ENCODE data around the gene SNX15.
"Not testable (repeated sequence)": the region's sequence is repeated elsewhere in the genome, so short reads cannot be mapped to it uniquely, and the experiment has no call there.

Gene SNX15

DNA sequence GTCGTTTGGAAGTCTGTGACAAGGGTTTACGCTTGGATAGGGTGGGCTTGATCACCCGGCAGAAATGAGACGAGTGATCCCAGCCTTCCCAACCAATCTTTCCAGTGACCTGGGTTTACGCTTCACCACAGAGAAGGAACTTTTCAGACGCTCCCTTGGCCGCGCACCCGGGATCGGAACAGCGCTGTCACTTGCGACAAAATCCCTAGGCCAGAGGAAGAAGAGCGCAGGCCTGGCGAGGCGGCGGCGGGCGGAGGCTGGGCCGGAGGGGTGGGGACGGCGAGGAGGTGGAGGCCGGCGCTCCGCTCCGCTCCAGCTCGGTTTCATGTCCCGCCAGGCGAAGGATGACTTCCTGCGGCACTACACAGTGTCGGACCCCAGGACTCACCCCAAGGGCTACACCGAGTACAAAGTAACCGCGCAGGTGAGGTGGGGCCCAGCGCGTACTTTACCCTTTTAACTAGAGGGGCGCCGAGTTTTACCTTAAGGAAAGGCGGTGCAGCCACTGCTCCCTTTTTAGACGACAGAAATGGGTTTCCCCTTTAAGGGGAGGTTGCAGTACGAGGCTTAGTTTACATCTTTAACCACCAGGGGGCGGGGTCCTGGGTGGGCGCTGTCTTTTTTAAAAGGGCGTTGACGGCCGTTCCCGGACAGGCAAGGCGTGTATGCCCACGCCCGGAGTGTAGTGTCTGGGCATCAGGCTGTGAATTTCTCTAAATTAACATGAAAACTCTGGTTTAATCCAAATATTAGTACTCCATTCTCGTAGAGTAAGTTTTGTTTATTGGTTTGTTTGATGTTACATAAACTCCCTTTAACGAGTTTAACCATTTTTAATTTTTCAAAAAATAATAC lies at the start of gene SNX15:
SNX15 (plus strand) TSS at position 227 of the 855 bp plus-strand sequence; CDS start at position 326, 99 bp downstream.
- TF ChIP-seq MAX (IDR thresholded peaks at IDR 0.05; ENCODE audit: low read depth, low read length) (peak; percentile 76), MYC (IDR thresholded peaks at IDR 0.05; ENCODE audit: low read depth, low read length) (peak; percentile 46; the same call in 1 of the 2 replicates), POLR2A (IDR thresholded peaks at IDR 0.05; ENCODE audit: extremely low read depth, insufficient read length) (peak; percentile 52)
- TF ChIP-seq, protein P1, sequence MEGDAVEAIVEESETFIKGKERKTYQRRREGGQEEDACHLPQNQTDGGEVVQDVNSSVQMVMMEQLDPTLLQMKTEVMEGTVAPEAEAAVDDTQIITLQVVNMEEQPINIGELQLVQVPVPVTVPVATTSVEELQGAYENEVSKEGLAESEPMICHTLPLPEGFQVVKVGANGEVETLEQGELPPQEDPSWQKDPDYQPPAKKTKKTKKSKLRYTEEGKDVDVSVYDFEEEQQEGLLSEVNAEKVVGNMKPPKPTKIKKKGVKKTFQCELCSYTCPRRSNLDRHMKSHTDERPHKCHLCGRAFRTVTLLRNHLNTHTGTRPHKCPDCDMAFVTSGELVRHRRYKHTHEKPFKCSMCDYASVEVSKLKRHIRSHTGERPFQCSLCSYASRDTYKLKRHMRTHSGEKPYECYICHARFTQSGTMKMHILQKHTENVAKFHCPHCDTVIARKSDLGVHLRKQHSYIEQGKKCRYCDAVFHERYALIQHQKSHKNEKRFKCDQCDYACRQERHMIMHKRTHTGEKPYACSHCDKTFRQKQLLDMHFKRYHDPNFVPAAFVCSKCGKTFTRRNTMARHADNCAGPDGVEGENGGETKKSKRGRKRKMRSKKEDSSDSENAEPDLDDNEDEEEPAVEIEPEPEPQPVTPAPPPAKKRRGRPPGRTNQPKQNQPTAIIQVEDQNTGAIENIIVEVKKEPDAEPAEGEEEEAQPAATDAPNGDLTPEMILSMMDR (IDR thresholded peaks at IDR 0.05; ENCODE audit: low read depth, low read length) = peak; percentile 50
- H3K4me3 ChIP-seq (ENCODE audit: low read depth, low read length) = peak within 1 kb of the TSS; percentile 63
- DNase-seq (ENCODE audit: low read depth) = peak; percentile 97

GRCh38 chr11:64983339-64983738 lies 43.9 kb upstream of the SNX15 start:
- DNase-seq (ENCODE audit: low read depth); H3K4me3 ChIP-seq (ENCODE audit: low read depth, low read length): not testable (repeated sequence)

GRCh38 chr11:64987998-64988854 lies 39.0 kb upstream of the SNX15 start:
- no peak for TF ChIP-seq MYC (IDR thresholded peaks at IDR 0.05; ENCODE audit: low read depth, low read length)
- TF ChIP-seq POLR2A (IDR thresholded peaks at IDR 0.05; ENCODE audit: extremely low read depth, insufficient read length) = no peak
- TF ChIP-seq, protein P1 (IDR thresholded peaks at IDR 0.05; ENCODE audit: low read depth, low read length) = no peak
- TF ChIP-seq MAX (IDR thresholded peaks at IDR 0.05; ENCODE audit: low read depth, low read length) = no peak
- no peak overlapping the region for H3K4me3 ChIP-seq (ENCODE audit: low read depth, low read length)
- DNase-seq (ENCODE audit: low read depth) = no peak

- H3K4me3 ChIP-seq (ENCODE audit: low read depth, low read length) = no peak overlapping the region
- no peak for DNase-seq (ENCODE audit: low read depth)
- TF ChIP-seq MYC (IDR thresholded peaks at IDR 0.05; ENCODE audit: low read depth, low read length) = no peak
- TF ChIP-seq MAX (IDR thresholded peaks at IDR 0.05; ENCODE audit: low read depth, low read length) = no peak
- TF ChIP-seq POLR2A (IDR thresholded peaks at IDR 0.05; ENCODE audit: extremely low read depth, insufficient read length) = no peak
- TF ChIP-seq, protein P1 (IDR thresholded peaks at IDR 0.05; ENCODE audit: low read depth, low read length) = no peak
These were observed 37.8 kb upstream of the SNX15 start for GRCh38 chr11:64989416-64989815.

- TF ChIP-seq MAX (IDR thresholded peaks at IDR 0.05; ENCODE audit: low read depth, low read length) (no peak), POLR2A (IDR thresholded peaks at IDR 0.05; ENCODE audit: extremely low read depth, insufficient read length) (no peak), MYC (IDR thresholded peaks at IDR 0.05; ENCODE audit: low read depth, low read length) (no peak)
- TF ChIP-seq, protein P1 (IDR thresholded peaks at IDR 0.05; ENCODE audit: low read depth, low read length) = no peak
- peak; percentile 25 for DNase-seq (ENCODE audit: low read depth)
- H3K4me3 ChIP-seq (ENCODE audit: low read depth, low read length) = no peak overlapping the region
These were observed 36.9 kb upstream of the SNX15 start for GRCh38 chr11:64990222-64990923.
